Stimulated activated CD4-positive, alpha-beta T cell treated with anti-CD3 and anti-CD28 coated beads, Interleukin-15, amount 100 ng/mL, for 24 hours (primary cell): Measurements from ENCODE around the gene TMEM217.
A peak's percentile ranks its signal among the peaks of the same experiment; 100 is the strongest.

ENCODE experiments used
- DNase-seq: peaks from one replicate; pipeline ENCODE4 v3.0.0-alpha.2; 2020

Gene TMEM217

GRCh38 chr6:37243131-37243815, 14.7 kb downstream of the TMEM217 start:
- DNase-seq = no peak

DNA sequence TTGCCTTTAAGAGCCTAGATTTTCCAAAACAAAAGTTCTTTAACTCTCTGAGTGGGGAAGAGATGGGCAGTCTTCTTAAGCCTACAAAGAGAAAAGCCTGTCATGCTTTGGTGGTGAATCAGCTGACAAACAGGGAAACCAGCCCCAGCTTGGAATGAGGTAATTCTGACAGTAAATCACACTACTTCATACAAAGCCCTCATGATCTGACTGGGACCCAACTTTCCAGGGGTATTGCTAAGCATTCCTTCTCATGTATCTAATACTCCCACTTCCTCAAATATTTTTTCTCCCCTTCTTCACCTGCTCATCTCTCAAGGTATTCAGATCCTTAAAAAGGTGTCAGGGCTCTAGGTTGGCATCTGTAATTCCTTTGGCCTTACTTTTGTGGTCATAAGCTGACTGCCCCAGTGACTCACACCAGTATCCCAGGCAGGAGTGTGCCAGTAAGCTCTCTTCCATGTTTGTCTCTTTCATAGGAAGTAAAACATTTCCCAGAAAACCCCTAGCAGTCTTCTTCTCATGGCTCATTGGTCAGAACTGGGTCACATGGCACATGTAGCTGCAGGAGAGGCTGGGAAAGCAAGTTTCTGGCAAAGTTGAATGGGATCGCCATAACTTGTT, 15.4 kb downstream of the TMEM217 start:
- DNase-seq = no peak

GRCh38 chr6:37241775-37242428, 16.0 kb downstream of the TMEM217 start:
- no peak for DNase-seq

DNA sequence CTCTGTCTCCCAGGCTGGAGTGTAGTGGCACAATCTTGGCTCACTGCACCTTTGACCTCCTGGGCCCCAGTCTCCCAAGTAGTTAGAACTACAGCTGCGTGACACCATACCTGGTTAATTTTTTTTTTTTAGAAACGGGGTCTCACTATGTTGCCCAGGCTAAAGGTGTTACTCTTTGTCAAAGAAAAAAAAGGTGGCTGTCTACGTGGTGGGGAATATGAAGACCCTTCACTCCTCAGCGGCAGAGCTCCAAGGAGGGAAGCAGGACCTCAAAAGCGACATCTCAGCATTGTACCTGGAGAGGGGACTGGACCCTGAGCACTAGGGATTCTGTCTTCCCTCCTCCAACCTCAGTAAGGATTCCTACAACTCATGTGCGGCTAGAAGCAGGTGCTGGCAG, 16.8 kb downstream of the TMEM217 start:
- no peak for DNase-seq

- DNase-seq = peak; percentile 89
Observed at GRCh38 chr6:37239950-37240713, 17.8 kb downstream of the TMEM217 start.

- no peak for DNase-seq
Observed at GRCh38 chr6:37239526-37239925, 18.4 kb downstream of the TMEM217 start.

DNA sequence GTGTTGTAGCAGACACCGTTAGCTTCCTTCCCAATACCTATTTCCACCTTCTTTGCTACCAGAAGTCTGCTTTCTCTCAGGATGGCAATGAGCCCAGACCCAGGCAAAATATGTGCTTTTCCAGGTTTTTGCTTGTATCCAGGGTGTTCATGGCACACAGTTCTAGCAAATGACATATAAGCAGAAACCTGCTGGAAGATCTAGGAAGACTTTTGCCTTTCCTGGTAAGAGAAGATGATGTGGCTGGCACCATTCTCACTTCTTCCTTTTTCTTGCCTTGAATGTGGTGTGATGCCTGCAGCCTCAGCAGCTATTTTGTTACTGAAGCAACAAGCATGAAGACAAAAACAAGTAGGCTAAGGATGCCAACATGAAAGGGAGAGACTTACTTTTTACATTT, 19.6 kb downstream of the TMEM217 start:
- no peak for DNase-seq

- no peak for DNase-seq
Observed at GRCh38 chr6:37237789-37238188, 20.2 kb downstream of the TMEM217 start.

DNA sequence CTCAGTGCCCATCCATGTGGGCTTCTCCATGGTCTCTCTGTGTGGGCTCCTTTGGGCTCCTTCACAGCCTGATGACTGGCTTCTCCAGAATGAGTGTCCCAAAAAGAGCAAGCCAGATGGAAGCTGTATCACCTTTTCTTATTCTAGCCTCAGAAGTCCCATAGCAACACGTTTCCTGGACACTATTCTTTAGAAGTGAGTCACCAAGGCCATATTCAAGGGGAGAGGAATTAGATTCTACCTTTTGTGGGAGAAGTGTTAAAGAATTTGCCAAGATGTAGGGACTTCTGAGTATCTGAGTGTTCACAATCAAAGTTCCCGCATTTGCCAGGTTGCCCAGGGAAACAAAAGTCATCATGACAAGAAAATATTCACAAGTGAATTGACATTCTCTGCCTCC, 21.0 kb downstream of the TMEM217 start:
- no peak for DNase-seq

DNA sequence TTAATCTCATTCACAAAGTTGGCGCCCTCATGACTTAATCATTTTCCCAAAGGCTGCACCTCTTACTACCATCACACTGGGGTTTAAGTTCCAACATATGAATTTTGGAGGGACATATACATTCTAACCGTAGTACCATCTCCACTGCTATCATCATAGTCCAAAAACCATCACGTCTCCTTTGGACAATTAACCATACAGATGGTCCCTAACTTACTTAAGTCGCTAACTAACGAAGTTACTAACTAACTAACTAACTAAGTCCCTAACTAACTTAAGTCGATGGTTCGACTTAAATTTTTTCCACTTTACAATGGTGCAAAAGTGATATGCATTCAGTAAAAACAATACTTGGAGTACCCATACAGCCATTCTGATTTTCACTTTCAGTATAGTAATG, 24.4 kb downstream of the TMEM217 start:
- DNase-seq = no peak

DNA sequence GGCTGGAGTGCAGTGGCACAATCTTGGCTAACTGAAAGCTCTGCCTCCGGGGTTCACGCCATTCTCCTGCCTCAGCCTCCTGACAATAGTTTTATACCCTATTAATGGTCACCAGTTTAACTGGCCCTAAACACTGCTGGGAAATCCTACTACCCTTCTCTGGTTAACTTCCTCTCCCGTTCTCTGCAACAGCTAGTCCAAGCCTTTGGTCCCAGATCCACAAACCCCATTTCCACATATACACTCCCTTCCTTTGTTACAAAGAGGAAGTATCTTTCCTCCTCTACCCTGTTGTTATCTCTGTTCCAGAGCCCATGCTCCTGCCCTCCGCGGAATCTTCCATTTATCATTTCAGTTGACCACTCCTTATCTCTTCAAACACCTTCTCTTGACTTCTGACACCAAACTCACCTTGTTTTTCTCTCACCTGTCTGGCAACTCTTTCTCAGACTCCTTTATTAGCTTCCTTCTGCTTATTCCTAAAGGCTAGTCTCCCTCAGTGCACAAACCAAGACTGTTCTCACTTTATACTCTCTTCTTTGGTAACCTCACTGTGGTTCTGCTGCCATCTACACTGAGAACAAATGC, 25.4 kb downstream of the TMEM217 start:
- DNase-seq = no peak

GRCh38 chr6:37230104-37230503, 27.8 kb downstream of the TMEM217 start:
- DNase-seq = no peak

DNA sequence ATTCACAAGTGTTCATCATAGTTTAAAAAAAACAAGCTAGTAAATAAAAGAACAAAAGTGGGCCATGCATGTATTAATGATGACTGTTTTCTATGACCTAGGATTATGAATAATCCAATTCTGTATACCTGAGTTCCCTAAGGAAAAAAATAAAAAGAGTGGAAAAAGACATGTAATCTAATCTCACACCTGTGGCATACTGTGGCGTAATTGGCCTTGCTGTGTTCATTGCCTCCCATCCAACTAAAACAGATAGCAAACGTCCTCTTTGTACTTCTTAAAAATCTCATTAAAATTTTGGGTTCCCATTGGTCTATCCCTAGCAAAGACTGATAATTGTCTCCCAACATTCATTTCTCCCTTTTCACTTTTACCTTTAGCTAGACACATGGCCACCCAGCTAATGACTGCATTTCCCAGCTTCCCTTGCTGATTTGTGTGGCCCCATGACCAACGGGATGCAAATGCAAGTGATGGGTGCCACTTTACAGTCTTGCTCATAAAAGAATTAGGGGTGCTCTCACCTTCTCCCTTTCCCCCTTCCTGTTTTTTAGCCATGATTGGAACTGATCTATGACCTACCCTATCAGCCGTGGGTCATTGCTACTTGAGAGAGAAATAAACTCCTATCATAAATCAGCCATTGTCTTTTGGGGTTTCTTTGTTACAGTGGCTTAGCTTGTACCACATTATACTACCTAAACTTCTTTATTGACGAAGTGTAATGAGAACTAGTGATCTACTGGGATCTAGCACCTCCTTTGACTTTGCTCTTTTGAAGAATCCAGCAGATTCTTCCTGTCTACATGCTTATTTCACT, 32.4 kb downstream of the TMEM217 start:
- DNase-seq = no peak

DNA sequence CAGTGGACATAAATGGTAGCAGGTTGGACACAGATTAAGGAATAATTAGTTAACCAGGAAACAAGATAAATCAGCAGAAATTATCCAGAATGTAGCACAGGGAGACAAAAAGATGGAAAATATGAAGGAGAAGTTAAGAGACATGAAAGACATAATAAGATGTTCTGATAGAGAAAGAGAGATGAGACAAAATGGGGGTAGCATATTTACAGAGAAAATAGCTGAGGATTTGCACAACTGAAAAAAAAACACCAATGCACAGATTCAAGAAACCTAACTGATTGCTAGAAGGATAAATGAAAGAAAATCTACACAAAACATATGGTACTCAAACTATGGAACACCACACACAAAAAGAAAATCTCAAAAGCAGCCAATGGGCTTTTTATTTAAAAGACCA, 35.0 kb downstream of the TMEM217 start:
- DNase-seq = no peak

- DNase-seq = peak; percentile 85
Observed at GRCh38 chr6:37222125-37222967, 35.6 kb downstream of the TMEM217 start.

GRCh38 chr6:37221585-37222124, 36.3 kb downstream of the TMEM217 start:
- no peak for DNase-seq

DNA sequence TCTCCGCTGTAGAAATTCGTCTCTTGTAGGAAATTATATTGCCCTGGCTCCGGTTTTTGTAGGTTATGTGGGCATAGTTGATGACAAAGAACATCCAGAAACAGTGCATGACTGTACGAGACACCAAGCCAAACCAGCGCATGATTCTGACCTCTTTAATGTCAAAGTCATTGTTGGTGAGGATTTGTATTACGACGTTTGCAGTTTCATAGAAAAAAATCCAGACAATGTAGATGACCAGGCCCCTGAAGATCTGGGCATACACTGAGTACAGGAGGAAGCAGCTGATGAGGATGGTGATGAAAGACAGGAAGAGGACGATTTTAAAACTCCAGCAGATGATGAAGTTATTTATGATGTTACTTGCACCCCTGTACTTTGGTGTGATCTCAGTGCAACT, 39.4 kb downstream of the TMEM217 start:
- DNase-seq = no peak

GRCh38 chr6:37218061-37218460, 39.9 kb downstream of the TMEM217 start:
- DNase-seq = no peak

DNA sequence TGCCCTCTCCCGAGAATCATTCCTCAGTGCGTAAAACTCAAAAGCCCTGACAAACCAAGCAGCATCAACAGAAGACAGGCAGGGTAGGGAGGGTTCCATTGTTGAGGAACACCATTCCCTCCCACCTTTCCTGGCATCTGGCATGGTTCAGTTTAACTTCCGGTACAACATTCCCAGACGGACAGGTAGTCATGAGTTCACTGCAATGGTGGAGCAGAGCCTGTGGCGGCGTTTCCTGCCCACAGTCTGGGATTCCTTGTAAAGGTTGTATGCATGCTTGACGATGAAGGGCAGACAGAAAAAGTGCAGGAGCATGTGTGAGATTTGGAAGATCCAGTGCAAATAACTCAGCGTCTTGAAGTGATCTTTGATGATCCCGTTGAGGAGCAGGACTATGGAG, 45.7 kb downstream of the TMEM217 start:
- DNase-seq = no peak

DNA sequence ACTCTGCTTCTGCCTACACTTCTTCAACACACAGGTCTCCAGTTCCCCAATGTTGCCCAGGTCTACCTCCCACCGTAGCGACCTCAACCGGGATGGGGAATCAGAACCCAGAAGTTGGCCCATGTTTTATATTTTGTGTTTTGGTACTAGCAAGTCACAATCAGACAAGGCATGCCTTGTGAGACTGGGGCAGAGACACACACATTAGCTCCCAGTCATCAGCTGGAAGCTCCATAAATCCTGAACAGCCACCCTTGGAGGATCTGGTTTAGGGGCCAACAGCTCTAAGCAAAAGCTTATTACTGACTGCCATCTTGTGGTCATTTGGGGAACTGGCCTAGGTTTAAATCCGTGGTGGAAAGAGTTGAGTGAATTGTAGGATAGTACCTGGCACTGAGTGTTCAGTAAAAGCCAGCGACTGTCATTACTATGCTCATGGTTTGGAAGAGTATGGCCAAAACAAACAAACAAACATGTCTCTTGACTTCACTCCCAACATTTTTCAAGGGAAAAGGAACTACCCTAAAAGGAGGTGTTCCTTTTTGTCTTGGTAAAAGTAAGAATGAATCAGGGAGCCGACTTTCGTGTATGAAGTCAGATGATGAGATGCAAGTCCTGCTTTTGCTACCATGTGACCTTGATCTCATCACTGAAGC, 47.5 kb downstream of the TMEM217 start:
- peak; percentile 84 for DNase-seq
